DMS153 (cell line): ENCODE data around the gene AAMDC.
"Not testable (repeated sequence)": the region's sequence is repeated elsewhere in the genome, so short reads cannot be mapped to it uniquely, and the experiment has no call there.

ENCODE experiments used
- DNase-seq: peaks from one replicate; lab custom pipeline; 2025; lab: John Stamatoyannopoulos, UW

The AAMDC gene

GRCh38 chr11:77886401-77886800 lies 65.5 kb downstream of the AAMDC start:
- DNase-seq, result no peak

- not testable (repeated sequence) for DNase-seq
Measured at GRCh38 chr11:77889045-77889444, 68.1 kb downstream of the AAMDC start.

- DNase-seq, result not testable (repeated sequence)
Measured at GRCh38 chr11:77890100-77890614, 69.2 kb downstream of the AAMDC start.

GRCh38 chr11:77890619-77891056 lies 69.7 kb downstream of the AAMDC start:
- peak; percentile 88 for DNase-seq

GRCh38 chr11:77891256-77891655 lies 70.3 kb downstream of the AAMDC start:
- DNase-seq, result not testable (repeated sequence)

GRCh38 chr11:77891703-77892102 lies 70.8 kb downstream of the AAMDC start:
- peak; percentile 3 for DNase-seq

- DNase-seq, result not testable (repeated sequence)
Measured at GRCh38 chr11:77894949-77895348, 74.0 kb downstream of the AAMDC start.

GRCh38 chr11:77908835-77909234 lies 87.9 kb downstream of the AAMDC start:
- no peak for DNase-seq

- DNase-seq, result no peak
Measured at GRCh38 chr11:77909277-77909676, 88.3 kb downstream of the AAMDC start.

GRCh38 chr11:77910828-77911227 lies 89.9 kb downstream of the AAMDC start:
- DNase-seq, result not testable (repeated sequence)

- peak; percentile 55 for DNase-seq
Measured at GRCh38 chr11:77913608-77914306, 92.8 kb downstream of the AAMDC start.

- peak; percentile 86 for DNase-seq
Measured at GRCh38 chr11:77914307-77914791, 93.4 kb downstream of the AAMDC start.

GRCh38 chr11:77917713-77918112 lies 96.8 kb downstream of the AAMDC start:
- not testable (repeated sequence) for DNase-seq
